GM19455 (cell line): ENCODE data around the gene GAS2L1.

Source experiments
- ATAC-seq: cut with Tn5 transposase; IDR thresholded peaks from one replicate; pipeline ENCODE4 v1.9.1; 2021; ENCODE audit not compliant: unreplicated experiment

Gene GAS2L1

GRCh38 chr22:29275167-29275566, 31.3 kb upstream of the GAS2L1 start:
- ATAC-seq, result no peak

- no peak for ATAC-seq
Observed at GRCh38 chr22:29275819-29276565, 30.5 kb upstream of the GAS2L1 start.

DNA sequence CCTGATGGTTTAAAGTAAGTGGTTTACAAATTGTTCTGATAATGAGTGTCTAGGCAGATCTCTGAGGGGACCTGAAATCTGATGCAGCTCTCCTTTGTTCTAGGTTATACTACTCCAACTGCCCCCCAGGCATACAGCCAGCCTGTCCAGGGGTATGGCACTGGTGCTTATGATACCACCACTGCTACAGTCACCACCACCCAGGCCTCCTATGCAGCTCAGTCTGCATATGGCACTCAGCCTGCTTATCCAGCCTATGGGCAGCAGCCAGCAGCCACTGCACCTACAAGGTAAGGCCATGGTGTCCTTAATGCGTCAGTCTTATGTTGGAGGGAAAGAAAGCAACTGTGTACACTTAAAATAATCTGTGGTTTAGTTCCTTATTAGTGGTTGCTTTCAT, 28.5 kb upstream of the GAS2L1 start:
- ATAC-seq, result no peak

GRCh38 chr22:29284196-29284595, 22.3 kb upstream of the GAS2L1 start:
- no peak for ATAC-seq

DNA sequence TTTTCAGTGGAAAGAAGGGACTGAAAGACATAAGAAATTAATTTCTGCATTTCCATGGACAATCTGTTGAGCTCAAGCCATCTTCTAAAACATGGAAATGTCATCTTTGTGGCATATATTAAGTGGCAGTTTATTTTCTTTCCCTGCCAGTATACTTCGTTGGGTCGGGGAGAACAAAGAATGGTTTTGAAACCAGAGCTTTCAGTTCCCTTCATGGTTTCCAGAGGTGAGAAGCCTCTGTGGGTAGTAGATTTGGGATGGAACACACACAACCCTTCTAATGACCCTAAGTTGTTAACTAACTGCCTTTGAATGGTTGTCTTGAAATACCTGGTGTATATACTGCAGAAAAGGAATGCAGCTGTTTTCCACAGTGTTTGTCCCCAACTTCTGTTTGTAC, 17.6 kb upstream of the GAS2L1 start:
- ATAC-seq, result no peak

DNA sequence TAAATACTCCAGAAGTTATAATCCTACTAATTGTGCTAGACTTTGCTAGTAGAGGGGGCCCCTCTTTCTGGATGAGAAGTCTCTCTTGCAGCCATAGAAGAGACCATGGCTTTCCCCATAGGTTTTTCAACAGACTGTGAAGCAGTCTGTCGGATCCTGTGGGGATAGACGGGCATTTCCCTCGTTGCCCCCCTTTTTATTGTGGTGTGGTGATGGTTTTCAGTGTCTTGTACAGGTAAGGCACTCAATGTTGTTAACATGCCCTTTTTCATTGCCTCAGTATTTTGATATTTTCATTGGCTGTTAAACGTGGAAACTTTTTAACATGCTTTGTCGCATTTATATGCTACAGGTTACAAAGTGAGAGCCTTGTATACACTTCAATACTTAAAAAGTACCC, 16.4 kb upstream of the GAS2L1 start:
- no peak for ATAC-seq

- no peak for ATAC-seq
Observed at GRCh38 chr22:29291215-29291614, 15.2 kb upstream of the GAS2L1 start.

- no peak for ATAC-seq
Observed at GRCh38 chr22:29292379-29292778, 14.1 kb upstream of the GAS2L1 start.

- no peak for ATAC-seq
Observed at GRCh38 chr22:29298641-29299040, 7.8 kb upstream of the GAS2L1 start.

GRCh38 chr22:29299136-29299900, 7.1 kb upstream of the GAS2L1 start:
- ATAC-seq, result no peak

GRCh38 chr22:29300467-29300806, 6.0 kb upstream of the GAS2L1 start:
- no peak for ATAC-seq

- ATAC-seq, result no peak
Observed at GRCh38 chr22:29300807-29301601, 5.4 kb upstream of the GAS2L1 start.

- ATAC-seq, result no peak
Observed at GRCh38 chr22:29301716-29302401, 4.6 kb upstream of the GAS2L1 start.

- no peak for ATAC-seq
Observed at GRCh38 chr22:29302402-29302680, 4.1 kb upstream of the GAS2L1 start.

GRCh38 chr22:29302681-29303465, 3.6 kb upstream of the GAS2L1 start:
- no peak for ATAC-seq

- ATAC-seq, result no peak
Observed at GRCh38 chr22:29305836-29306174, 645 bp upstream of the GAS2L1 start.

GRCh38 chr22:29306835-29307595, 565 bp downstream of the GAS2L1 start:
- no peak for ATAC-seq

- no peak for ATAC-seq
Observed at GRCh38 chr22:29307596-29308147, 1.2 kb downstream of the GAS2L1 start.

GRCh38 chr22:29308148-29308790, 1.8 kb downstream of the GAS2L1 start:
- no peak for ATAC-seq
